Sigmoid colon (tissue), 4 donors: ENCODE measurements around the gene IL36B.

Experiments
- EP300 ChIP-seq, 4 donors: sonication (generic); formaldehyde crosslinking; IDR thresholded peaks; one replicate each; pipeline ENCODE4 v1.6.1; 2017; ENCODE audit warnings: antibody characterized with exemption in 4 of 4
- POLR2AphosphoS5 ChIP-seq, 4 donors: sonication (generic); formaldehyde crosslinking; IDR thresholded peaks; one replicate each; pipeline ENCODE4 v1.6.1; 2017; ENCODE audit warnings: antibody characterized with exemption in 4 of 4
- TF ChIP-seq, protein P1 (sequence below), 4 experiments: fragments of 450-650 bp in 3 of 4; fragments of 200-600 bp in 1 of 4; IDR thresholded peaks; one replicate each; pipeline ENCODE4 v1.5.1; 2016 to 2019; ENCODE audit warnings: antibody characterized with exemption in 4 of 4, mild to moderate bottlenecking in 3 of 4, moderate library complexity in 2 of 4

DNA sequence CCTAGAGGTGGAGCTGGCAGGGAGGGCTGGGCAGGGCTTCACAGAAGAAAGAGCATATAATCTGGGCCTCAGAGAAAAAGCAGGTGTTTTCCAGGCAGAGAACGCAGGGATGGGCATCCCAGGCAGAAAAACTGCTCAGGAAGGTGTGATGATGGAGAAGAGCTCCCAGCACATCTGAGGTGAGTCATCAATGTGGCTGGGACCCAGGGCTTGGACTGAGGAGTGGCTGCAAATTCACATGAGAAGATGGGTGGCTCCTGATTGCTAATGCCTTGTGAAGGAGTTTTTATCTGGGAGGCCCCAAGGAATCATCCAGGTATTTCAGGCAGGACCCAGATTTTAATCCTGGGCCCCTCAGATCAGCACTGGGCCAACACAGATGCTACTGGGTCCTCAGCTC, 25.3 kb upstream of the IL36B start:
- no peak for TF ChIP-seq EP300 (IDR thresholded peaks at IDR 0.05)
- TF ChIP-seq, protein P1, sequence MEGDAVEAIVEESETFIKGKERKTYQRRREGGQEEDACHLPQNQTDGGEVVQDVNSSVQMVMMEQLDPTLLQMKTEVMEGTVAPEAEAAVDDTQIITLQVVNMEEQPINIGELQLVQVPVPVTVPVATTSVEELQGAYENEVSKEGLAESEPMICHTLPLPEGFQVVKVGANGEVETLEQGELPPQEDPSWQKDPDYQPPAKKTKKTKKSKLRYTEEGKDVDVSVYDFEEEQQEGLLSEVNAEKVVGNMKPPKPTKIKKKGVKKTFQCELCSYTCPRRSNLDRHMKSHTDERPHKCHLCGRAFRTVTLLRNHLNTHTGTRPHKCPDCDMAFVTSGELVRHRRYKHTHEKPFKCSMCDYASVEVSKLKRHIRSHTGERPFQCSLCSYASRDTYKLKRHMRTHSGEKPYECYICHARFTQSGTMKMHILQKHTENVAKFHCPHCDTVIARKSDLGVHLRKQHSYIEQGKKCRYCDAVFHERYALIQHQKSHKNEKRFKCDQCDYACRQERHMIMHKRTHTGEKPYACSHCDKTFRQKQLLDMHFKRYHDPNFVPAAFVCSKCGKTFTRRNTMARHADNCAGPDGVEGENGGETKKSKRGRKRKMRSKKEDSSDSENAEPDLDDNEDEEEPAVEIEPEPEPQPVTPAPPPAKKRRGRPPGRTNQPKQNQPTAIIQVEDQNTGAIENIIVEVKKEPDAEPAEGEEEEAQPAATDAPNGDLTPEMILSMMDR (IDR thresholded peaks at IDR 0.05), result no peak
- TF ChIP-seq POLR2AphosphoS5 (IDR thresholded peaks at IDR 0.05), result no peak
